GM10248 (cell line): ENCODE results near the gene PLCD1.

ENCODE experiments used
- CTCF ChIA-PET: fragments of 300-600 bp; sonication (Branson Sonifier 250); formaldehyde crosslinking; extraction: SDS; loops from one replicate; lab custom pipeline; 2021; ENCODE audit warnings: antibody characterized with exemption; lab: Yijun Ruan, JAX
- POLR2A ChIA-PET: fragments of 350-650 bp; sonication (Branson Sonifier 250); formaldehyde crosslinking; extraction: SDS; loops from one replicate; lab custom pipeline; 2020; ENCODE audit warnings: antibody characterized with exemption; lab: Yijun Ruan, JAX
- DNase-seq: peaks from one replicate; pipeline ENCODE4 v3.0.0; 2012; ENCODE audit errors: extremely low spot score
- TF ChIP-seq, protein P1 (sequence below): IDR thresholded peaks from 2 replicates; pipeline ENCODE4 v1.5.1; 2012; ENCODE audit warnings: mild to moderate bottlenecking, low read depth; ENCODE audit errors: extremely low read depth, missing control alignments, control extremely low read depth

PLCD1 gene

DNA sequence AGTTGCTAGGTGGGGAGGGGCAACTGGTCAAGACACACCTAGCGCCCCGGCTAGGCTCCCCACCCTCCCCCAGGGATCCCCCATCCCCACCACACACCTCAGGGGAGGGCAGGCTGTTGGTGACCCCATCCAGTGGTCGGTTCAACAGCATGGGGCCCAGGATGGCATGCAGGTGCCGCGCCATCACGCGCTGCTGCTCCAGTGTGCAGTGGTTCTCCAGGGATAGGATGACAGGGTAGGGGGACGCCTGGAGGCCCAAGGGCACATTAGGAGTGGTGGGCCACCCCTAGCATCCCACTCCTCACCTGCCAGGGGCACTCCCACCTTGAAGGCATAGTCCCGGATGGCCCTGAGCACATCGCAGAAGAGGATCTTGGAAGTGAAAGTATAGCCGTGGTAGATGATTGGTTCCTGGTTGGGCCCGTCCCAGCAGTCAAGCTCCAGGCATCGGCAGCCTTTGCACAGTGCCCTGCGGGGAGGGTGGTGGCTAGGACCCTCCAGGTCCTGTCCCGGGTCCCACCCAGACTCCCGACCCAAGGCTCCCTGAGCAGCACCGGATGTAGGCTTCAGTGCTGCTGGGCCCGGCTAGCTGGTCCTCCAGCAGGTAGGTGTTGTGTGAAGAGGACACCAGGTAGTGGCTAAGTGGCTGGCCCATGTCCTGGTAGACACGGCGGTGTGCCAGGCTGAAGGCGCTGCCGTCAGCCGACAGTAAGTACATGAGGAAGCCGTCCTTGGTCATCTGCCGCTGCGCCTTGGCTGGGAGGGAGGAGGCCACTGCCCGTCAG is 19.4 kb downstream of the PLCD1 start:
- POLR2A ChIA-PET, result no interaction called here
- TF ChIP-seq, protein P1, sequence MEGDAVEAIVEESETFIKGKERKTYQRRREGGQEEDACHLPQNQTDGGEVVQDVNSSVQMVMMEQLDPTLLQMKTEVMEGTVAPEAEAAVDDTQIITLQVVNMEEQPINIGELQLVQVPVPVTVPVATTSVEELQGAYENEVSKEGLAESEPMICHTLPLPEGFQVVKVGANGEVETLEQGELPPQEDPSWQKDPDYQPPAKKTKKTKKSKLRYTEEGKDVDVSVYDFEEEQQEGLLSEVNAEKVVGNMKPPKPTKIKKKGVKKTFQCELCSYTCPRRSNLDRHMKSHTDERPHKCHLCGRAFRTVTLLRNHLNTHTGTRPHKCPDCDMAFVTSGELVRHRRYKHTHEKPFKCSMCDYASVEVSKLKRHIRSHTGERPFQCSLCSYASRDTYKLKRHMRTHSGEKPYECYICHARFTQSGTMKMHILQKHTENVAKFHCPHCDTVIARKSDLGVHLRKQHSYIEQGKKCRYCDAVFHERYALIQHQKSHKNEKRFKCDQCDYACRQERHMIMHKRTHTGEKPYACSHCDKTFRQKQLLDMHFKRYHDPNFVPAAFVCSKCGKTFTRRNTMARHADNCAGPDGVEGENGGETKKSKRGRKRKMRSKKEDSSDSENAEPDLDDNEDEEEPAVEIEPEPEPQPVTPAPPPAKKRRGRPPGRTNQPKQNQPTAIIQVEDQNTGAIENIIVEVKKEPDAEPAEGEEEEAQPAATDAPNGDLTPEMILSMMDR, result no peak
- CTCF ChIA-PET, result interaction anchor here (1.8 to 2.3 kb wide), 2 partner anchors 13 kb away, joined by 5 to 8 read pairs; no protein-coding TSS in a partner anchor
- no peak for DNase-seq

DNA sequence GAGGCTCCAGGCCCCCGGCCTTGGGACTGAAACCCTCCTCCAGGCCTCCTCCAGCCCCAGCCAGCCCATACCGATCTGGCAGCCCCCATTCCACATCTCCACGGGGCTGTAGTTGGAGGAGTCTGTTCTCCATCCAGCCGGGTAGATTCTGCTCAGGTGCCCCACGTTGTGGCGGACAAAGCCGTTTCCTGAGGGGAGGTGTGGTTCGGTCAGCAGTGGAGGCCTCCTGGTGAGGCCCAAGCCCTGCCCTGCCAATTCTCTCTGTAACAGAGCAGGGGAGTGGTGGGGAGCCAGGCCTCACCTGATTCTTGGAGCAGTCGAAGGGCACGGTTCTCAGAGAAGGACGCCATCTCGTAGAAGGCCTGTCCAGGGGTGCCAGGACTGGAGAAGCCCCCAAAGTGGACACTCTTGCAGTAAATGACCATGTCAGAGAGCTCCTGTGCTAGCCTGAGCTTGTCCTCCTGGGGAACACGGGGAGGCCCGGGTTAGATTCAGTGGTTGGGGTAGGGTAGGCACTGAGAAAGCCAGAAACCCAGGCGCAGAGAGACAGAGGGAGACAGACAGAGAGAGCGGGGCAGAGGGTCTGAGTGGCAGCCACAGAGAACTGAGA is 20.4 kb downstream of the PLCD1 start:
- no peak for DNase-seq
- CTCF ChIA-PET, result interaction anchor here (1.1 to 1.8 kb wide), 2 partner anchors 12 to 42 kb away, joined by 3 to 5 read pairs; no protein-coding TSS in a partner anchor
- TF ChIP-seq, protein P1, result no peak
- POLR2A ChIA-PET, result no interaction called here

DNA sequence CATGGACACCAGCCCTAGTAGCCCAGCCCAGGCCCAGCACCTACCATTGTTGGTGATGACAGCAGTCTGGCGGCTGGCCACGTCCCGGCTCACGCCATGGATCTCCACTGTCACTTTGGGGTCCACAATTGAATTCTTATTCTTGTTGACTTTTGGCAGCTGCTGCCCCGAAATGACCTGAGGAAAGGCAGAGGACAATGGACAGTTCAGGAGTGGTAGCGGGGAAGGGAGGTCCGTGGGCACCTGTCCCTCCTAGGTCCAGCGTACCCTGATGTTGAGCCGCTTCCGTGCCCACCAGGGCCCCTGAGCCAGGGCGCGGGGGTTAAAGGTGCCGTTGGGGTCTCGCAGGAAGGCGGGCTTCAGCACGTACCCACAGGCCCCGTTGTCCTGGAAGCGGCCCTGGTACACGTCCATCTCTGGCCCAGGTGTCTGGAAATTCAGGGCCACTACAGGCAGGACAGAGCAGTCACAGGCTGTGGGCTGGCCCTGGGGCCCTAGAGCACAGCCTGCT is 21.2 kb downstream of the PLCD1 start:
- ChIA-PET CTCF (interaction anchor here (1.1 to 1.8 kb wide), 2 partner anchors 11 to 41 kb away, joined by 3 to 5 read pairs; no protein-coding TSS in a partner anchor), POLR2A (no interaction called here)
- no peak for DNase-seq
- TF ChIP-seq, protein P1, result no peak

DNA sequence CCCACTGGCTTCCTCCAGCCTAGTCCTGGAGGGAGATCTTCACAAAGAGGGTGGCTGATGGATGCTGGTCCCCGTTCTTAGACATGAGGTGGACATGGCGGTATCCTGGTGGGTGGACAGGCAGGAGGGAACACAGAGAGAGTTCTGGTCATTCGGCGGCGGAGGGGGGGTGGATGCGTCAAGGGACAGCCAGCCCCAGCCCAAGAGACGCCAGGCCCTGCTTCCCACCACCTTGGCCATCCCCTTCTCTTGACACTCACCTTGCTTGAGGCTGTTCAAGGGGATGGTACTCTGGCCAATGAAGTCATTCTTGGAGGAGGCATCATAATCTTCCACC is 21.7 kb downstream of the PLCD1 start:
- CTCF ChIA-PET, result no interaction called here
- TF ChIP-seq, protein P1, result no peak
- no peak for DNase-seq
- POLR2A ChIA-PET, result no interaction called here

DNA sequence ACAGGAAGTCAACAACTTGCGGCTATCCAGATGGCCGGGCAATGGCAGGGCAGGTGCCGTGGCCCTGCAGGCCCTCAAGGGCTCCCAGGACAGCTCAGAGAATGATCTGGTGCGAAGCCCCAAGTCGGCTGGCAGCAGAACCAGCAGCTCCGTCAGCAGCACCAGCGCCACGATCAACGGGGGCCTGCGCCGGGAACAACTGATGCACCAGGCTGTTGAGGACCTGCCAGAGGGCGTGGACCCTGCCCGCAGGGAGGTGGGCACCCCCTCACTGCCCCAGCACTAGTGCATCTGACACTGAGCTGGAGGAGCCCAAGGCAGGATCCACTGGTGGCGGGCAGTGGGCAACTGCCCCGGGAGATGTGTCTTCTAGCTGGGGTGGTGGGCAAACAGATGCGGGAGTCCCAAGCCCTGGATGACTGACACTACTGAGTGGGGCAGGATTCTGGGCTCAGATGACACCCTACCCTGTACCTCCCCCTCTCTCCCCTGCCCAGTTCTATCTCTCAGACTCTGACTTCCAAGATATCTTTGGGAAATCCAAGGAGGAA is 22.9 kb downstream of the PLCD1 start:
- POLR2A ChIA-PET, result no interaction called here
- TF ChIP-seq, protein P1, result no peak
- CTCF ChIA-PET, result interaction anchor here (1.4 kb wide), 1 partner anchor 32 kb away, joined by 5 read pairs; no protein-coding TSS in a partner anchor
- DNase-seq, result no peak

DNA sequence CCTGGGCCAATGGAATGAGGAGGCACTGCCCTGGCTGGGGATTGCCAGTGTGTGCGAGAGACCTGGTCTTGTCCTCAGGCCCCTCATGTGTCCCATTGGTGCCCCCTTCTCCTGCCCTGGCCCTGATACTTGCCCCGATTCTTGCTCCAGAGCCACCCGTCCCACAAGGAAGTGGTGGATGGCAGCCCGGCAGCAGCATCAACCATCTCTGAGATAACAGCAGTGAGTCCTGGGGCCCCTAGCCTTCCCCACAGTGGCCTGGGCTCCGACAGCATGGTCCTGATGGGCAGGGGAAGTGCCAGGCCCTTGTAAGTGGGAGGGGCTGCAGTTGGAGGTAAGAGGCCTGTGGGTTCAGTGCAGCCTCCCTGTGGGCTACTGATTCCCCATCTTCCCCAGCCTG is 23.4 kb downstream of the PLCD1 start:
- TF ChIP-seq, protein P1, result no peak
- CTCF ChIA-PET, result interaction anchor here (1.4 to 1.5 kb wide), 2 partner anchors 31 to 149 kb away, joined by 3 to 5 read pairs; no protein-coding TSS in a partner anchor
- POLR2A ChIA-PET, result interaction anchor here (0.6 kb wide), 1 partner anchor 528 kb away, joined by 3 read pairs; no protein-coding TSS in a partner anchor
- no peak for DNase-seq
